Activated CD4-positive, alpha-beta T cell treated with anti-CD3 and anti-CD28 coated beads for 48 hours (primary cell): ENCODE data around the gene LRRC37A3.
A peak's percentile ranks its signal among the peaks of the same experiment; 100 is the strongest.
"Not testable (repeated sequence)": the region's sequence is repeated elsewhere in the genome, so short reads cannot be mapped to it uniquely, and the experiment has no call there.

Experiments
- DNase-seq: peaks from one replicate; pipeline ENCODE4 v3.0.0-alpha.2; 2020

The LRRC37A3 gene

DNA sequence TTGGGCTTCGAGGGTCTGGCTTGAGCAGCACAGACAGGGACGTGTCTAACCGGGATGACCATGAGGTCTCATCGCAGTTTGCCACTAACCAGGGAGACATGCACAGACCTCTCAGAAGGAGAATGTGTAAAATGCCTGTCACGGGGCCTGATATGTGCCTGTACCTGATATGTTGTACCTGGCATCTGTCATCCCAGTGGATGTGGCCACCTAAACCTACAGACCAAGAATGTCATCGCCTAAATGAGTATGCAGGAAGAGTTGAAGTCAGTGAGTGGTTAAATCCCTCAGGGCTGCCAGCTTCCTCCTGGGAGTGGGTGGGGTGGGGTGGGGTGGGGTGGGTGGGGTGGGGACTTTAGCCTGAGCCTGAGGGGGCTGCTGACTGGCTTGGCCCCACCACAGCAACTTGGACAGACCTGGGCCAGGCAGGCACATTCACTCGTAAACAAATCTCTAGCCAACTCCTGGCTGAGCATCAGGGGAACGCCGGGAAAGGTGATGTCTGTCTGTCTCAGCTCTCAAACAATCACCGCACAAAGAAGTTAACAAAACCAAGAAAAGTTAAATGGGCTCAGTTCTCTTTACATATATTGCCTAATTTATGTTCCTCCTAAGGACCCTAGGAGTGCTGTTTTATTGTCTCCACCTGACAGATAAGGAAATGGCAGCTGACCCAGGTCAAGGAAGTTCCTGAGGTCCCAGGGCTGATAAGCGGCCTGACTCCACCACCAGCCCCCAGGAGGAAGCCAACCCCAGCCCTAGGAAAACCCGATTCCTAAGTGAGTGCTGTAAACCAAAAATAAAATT is 89.3 kb downstream of the LRRC37A3 start:
- not testable (repeated sequence) for DNase-seq

DNA sequence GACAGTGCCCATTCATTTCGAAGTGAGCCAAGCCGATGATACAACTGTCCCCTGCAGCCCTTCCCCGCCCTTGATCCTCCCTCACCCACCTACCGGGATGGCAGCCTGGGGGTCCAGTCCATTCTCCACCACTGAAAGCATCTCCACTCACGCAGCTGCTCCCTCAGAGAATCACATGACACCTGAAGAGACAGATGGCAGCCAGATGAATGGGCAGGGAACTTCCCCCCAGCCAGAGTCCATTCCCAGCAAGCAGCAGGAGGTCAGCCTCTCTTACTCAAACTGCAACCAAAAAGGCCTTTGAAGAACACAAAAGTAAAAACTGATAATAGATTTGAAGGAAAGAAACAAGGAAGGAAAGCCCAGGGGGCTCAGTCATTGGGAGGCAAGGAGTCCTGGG is 90.2 kb downstream of the LRRC37A3 start:
- not testable (repeated sequence) for DNase-seq

DNA sequence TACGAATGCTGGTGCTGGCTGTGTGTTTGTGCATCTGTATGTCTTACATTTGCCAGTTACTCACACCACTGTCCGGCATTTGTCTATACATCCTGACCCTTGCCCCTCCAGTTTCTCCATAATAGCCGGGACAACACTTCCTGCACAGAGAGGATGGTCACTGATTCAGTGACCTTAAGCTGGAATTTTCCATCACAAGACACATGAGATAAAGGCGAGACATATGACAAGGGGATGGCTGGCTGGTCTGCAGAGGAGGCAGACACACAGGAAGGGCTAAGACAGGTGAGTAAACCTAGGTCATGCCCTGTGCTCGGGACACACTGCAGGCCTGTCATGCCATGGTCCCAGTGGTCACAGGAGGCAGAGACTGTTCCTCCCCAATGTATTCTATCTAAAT is 100.4 kb downstream of the LRRC37A3 start:
- DNase-seq, result not testable (repeated sequence)

DNA sequence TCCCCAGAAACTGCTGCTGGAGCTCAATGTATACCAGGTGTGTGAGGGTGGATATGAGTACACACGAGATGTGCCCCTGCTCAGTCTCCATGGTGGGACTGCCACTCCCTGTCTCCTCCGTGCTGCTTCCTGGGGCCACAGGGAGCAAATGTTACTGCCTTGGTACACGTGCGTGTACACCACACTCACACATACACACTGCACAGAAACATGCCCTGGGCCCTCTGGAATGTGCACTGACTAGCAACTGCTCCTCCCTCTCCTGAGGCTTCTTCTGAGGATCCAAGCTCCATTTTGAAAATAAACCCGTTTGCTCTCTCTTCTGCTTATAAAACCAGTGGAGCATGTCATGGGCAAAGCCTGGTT is 103.5 kb downstream of the LRRC37A3 start:
- DNase-seq, result not testable (repeated sequence)

DNA sequence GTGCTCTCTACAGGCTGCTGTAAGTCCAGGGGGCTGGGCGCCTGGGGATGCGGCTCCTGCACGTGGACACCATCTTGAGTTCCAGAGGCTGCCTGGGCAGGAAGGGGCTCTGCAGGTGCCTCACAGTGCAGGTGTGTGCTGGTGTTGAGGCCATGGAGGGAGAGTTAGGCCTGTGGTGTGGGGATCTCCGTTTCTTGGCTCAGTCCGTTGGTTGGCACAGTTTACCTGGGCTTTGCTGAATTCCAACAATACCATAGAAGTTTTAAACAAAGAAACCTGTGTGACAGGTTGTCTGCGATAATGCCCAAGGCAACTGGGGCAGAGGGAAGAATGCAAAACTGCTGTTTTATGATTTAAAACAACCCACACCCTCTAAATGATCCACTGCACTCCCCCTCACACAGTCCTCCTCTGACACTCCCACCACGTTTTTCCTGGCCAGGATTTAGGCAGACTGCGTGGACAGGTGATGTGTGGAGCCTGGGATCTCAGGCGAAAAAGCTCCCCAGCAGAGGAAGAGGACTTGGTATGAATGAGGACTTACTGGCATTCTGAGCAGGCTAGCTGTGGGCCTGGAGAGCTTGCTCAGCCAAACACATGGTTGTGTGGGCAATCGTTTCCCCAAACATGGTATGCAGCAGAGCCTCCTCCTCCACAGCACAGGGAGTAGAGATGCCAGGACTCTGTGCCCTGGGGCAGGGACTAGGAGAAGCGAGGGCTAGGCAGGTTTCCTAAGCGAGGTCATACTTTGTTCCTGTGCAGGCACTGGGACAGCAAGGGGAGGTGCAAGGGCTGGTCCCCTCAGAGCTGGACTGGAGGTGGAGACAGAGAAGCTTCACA is 104.1 kb downstream of the LRRC37A3 start:
- not testable (repeated sequence) for DNase-seq

DNA sequence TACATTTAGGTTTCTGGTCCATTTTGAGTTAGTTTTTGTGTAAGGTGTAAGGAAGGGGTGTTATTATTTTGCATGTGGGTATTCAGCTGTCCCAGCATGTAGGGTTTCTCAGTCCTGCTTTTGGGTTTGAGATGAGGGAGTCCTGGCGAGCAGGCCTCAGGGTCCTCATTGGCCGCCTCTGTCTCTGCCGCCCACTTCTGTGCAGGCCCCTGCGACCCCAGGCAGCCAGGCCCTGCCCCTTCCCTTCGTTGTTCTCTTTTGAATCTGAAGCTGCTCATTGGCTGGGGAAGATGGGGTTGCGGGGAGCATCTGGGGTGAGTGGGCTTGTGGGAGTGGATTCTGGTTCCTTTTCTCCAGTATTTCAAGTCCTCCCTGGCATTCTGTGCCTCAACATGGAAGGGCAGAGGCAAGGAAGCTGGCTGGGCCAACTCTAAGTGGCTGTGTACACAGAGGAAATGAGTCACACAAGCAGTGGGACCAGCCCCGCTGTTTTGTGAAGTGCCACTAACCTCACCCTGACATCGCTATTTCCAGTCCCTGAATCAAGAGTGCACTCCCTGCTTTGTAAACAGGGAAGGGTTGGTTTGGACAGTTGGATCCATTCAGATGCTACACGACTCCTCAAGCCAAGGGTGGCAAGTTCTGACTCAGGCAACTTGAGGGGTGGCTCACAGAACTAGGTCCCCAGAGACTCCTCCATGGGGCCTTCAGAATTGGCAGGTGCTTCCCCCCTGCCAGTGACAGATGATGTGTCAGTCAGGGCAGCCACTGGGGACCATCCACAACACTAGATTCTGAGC is 110.9 kb downstream of the LRRC37A3 start:
- DNase-seq, result peak; percentile 72
